Caco-2 (cell line): ENCODE measurements around the gene BCL2. TPM values are rescaled to one million over a fixed set of nuclear protein-coding genes. Genes with fewer than 3 reads are reported as not detected.

Experiments
- BruUV-seq: library from RNA; stranded (reverse); fragments of 400-500 nt; replicated peaks from 2 replicates; lab custom pipeline; 2021; lab: Mats Ljungman, UMichigan
- CTCF ChIA-PET: fragments of 300-600 bp; sonication (Branson Sonifier 250); formaldehyde crosslinking; loops from one replicate; lab custom pipeline; 2022; ENCODE audit warnings: antibody characterized with exemption; lab: Charles Lee
- POLR2A ChIA-PET: fragments of 300-600 bp; sonication (Branson Sonifier 250); formaldehyde crosslinking; loops from one replicate; lab custom pipeline; 2022; ENCODE audit warnings: antibody characterized with exemption; lab: Charles Lee
- DNase-seq, 2 experiments: peaks; one replicate each; pipeline versions ENCODE4 v3.0.0 to v3.0.0-alpha.2; 2020 to 2022
- H3K27me3 ChIP-seq: replicated peaks from 2 replicates; pipeline ENCODE4 v1.6.0; 2011; ENCODE audit warnings: low read length; ENCODE audit not compliant: control insufficient read depth, insufficient read depth
- H3K36me3 ChIP-seq: 2 replicates; pipeline ENCODE4 v1.5.1; 2011; ENCODE audit warnings: low read length; ENCODE audit not compliant: control insufficient read depth, insufficient read depth
- H3K4me1 ChIP-seq: fragments of 250-450 bp; sonication (Bioruptor Pico); 2 replicates; pipeline ENCODE4 v1.5.1; 2020; ENCODE audit warnings: mild to moderate bottlenecking
- H3K4me3 ChIP-seq: 2 replicates; pipeline ENCODE4 v1.5.1; 2011; ENCODE audit warnings: low read depth, mild to moderate bottlenecking, control low read depth, low read length
- H3K9me3 ChIP-seq: fragments of 250-450 bp; sonication (Bioruptor Pico); 2 replicates; pipeline ENCODE4 v1.5.1; 2020; ENCODE audit warnings: mild to moderate bottlenecking, moderate library complexity
- H3K27ac Mint-ChIP-seq: one replicate; pipeline ENCODE4 v1.8.0; 2022; ENCODE audit warnings: mixed read lengths; ENCODE audit not compliant: unreplicated experiment
- H3K27me3 Mint-ChIP-seq: one replicate; pipeline ENCODE4 v1.8.0; 2022; ENCODE audit warnings: mixed read lengths; ENCODE audit not compliant: insufficient read depth, unreplicated experiment
- H3K36me3 Mint-ChIP-seq: one replicate; pipeline ENCODE4 v1.8.0; 2022; ENCODE audit warnings: mild to moderate bottlenecking, mixed read lengths; ENCODE audit not compliant: insufficient read depth, unreplicated experiment
- H3K4me1 Mint-ChIP-seq: one replicate; pipeline ENCODE4 v1.8.0; 2022; ENCODE audit warnings: low read depth, mixed read lengths; ENCODE audit not compliant: unreplicated experiment
- H3K4me3 Mint-ChIP-seq: one replicate; pipeline ENCODE4 v1.8.0; 2022; ENCODE audit warnings: mild to moderate bottlenecking, moderate library complexity, mixed read lengths; ENCODE audit not compliant: unreplicated experiment
- H3K9me3 Mint-ChIP-seq: one replicate; pipeline ENCODE4 v1.8.0; 2022; ENCODE audit warnings: mixed read lengths; ENCODE audit not compliant: unreplicated experiment
- intact Hi-C: fragments of 100-400 bp; cut with micrococcal nuclease; formaldehyde crosslinking; loops from one replicate; pipeline ENCODE4 v1.10.0; 2022; ENCODE audit not compliant: unreplicated experiment
- total RNA-seq: library from RNA; stranded (reverse); gene quantifications from 2 replicates; pipeline ENCODE4 v1.2.3, GENCODE V29; 2022
- TF ChIP-seq, protein P1 (sequence below), 2 experiments: fragments of 200-600 bp in 1 of 2; IDR thresholded peaks; 1 replicate in 1 of 2; 2 replicates in 1 of 2; pipeline versions ENCODE4 v1.5.1 to v1.8.0; 2011 to 2022; ENCODE audit warnings: antibody characterized with exemption in 1 of 2, control low read depth in 1 of 2, inconsistent platforms in 1 of 2, low read depth in 1 of 2, low read length in 1 of 2, mild to moderate bottlenecking in 1 of 2, moderate library complexity in 1 of 2; ENCODE audit not compliant: insufficient read depth in 1 of 2, severe bottlenecking in 1 of 2, unreplicated experiment in 1 of 2

Gene BCL2
- total RNA-seq, 1 experiment from 2014 or later: 6.5 TPM

DNA sequence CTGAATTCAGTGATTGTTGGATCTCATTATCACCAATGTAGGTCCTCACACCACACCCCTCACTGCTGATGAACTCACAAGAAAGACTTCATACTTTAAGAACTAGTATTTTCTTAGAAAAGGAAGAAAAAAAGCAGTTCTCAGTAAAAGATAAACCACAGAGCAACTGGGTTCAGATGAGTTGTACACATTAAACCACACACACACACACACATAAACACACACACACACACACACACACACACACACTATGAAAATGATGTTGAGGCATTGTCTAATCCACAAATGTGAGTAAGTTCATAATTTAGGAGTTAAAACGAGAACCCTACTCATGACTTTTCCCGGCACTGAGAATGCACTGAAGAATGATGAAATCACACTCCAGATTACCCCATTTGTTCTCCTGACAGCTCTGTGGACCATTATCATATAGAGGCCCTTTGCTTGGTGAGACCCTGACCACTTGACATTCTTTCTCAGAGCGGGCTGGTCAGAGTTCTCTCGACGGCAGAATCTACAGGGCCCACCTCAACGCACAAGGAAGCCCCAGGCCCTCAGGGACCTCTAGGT, 106.2 kb downstream of the BCL2 start:
- DNase-seq: no peak
- Mint-ChIP-seq H3K4me1 (peaks cover 6% of the 10 kb centered on the region), H3K36me3 (peaks cover 6% of the 10 kb centered on the region), H3K27ac (no peak overlapping the region), H3K27me3 (no peaks in the 10 kb centered on the region), H3K4me3 (no peak overlapping the region), H3K9me3 (peaks cover 2% of the 10 kb centered on the region)
- Histone ChIP-seq H3K4me3 (no peak overlapping the region), H3K27me3 (no peaks in the 10 kb centered on the region), H3K36me3 (no peaks in the 10 kb centered on the region), H3K9me3 (no peaks in the 10 kb centered on the region), H3K4me1 (no peaks in the 10 kb centered on the region)
- TF ChIP-seq, protein P1, sequence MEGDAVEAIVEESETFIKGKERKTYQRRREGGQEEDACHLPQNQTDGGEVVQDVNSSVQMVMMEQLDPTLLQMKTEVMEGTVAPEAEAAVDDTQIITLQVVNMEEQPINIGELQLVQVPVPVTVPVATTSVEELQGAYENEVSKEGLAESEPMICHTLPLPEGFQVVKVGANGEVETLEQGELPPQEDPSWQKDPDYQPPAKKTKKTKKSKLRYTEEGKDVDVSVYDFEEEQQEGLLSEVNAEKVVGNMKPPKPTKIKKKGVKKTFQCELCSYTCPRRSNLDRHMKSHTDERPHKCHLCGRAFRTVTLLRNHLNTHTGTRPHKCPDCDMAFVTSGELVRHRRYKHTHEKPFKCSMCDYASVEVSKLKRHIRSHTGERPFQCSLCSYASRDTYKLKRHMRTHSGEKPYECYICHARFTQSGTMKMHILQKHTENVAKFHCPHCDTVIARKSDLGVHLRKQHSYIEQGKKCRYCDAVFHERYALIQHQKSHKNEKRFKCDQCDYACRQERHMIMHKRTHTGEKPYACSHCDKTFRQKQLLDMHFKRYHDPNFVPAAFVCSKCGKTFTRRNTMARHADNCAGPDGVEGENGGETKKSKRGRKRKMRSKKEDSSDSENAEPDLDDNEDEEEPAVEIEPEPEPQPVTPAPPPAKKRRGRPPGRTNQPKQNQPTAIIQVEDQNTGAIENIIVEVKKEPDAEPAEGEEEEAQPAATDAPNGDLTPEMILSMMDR (IDR thresholded peaks at IDR 0.05; ENCODE audit: insufficient read depth in 1 of 2, low read depth in 1 of 2, low read length in 1 of 2, severe bottlenecking in 1 of 2, unreplicated experiment in 1 of 2): no peak
- intact Hi-C loops: no loop called here
- CTCF ChIA-PET: no interaction called here
- POLR2A ChIA-PET: no interaction called here
- no TSS peak for BruUV-seq

DNA sequence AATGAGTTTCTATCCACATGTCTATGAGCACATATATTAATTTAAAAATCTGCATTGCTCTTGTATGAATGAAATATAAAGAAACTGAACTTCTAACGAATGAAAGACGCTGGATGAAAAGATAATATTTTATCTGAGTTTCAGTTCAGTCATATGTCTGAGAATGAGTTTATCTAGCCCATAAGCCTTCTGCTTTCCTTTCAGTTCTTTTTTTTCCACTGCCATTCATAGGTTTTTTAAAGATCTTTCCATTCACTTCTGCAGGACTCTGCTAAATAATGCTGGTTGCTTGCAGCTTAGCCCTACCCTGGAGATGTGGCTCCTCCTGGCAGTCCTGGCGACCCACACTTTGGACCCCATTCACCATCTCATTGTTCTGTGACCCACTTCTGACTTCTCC, 109.0 kb downstream of the BCL2 start:
- ChIA-PET CTCF (no interaction called here), POLR2A (no interaction called here)
- H3K9me3 Mint-ChIP-seq: no peaks in the 10 kb centered on the region
- peaks cover 6% of the 10 kb centered on the region for H3K36me3 Mint-ChIP-seq
- H3K4me3 Mint-ChIP-seq: no peak overlapping the region
- intact Hi-C loops: no loop called here
- BruUV-seq: no TSS peak
- Histone ChIP-seq H3K4me3 (no peak overlapping the region), H3K4me1 (no peaks in the 10 kb centered on the region), H3K9me3 (no peaks in the 10 kb centered on the region), H3K27me3 (no peaks in the 10 kb centered on the region), H3K36me3 (no peaks in the 10 kb centered on the region)
- TF ChIP-seq, protein P1 (IDR thresholded peaks at IDR 0.05; ENCODE audit: insufficient read depth in 1 of 2, low read depth in 1 of 2, low read length in 1 of 2, severe bottlenecking in 1 of 2, unreplicated experiment in 1 of 2): no peak
- peaks cover 6% of the 10 kb centered on the region for H3K4me1 Mint-ChIP-seq
- no peak for DNase-seq
- no peaks in the 10 kb centered on the region for H3K27me3 Mint-ChIP-seq
- no peak overlapping the region for H3K27ac Mint-ChIP-seq

DNA sequence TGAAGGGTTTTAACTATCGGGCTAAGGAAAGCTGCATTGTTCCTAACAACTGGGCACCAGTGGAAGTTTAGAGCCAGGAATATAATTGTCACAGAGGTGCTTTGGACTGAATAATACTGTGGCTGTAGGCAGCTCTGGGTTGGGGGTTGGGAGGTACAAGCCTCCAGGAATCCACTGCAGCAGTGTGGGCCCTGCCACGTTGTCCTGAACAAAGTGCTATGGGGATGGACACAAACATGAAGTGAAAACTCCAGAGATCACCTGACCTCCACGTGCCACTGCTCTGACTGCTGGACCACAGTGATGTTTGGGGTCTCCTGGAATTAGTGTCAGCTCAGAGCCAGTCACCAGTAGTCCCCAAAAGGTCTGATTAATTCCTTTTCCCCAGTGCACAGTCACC, 110.9 kb downstream of the BCL2 start:
- no peaks in the 10 kb centered on the region for H3K4me1 ChIP-seq
- Mint-ChIP-seq H3K4me3 (no peak overlapping the region), H3K36me3 (peaks cover under 1% of the 10 kb centered on the region), H3K27me3 (no peaks in the 10 kb centered on the region), H3K27ac (no peak overlapping the region), H3K4me1 (peaks cover 1% of the 10 kb centered on the region), H3K9me3 (no peaks in the 10 kb centered on the region)
- H3K36me3 ChIP-seq: no peaks in the 10 kb centered on the region
- ChIA-PET POLR2A (no interaction called here), CTCF (no interaction called here)
- no peaks in the 10 kb centered on the region for H3K27me3 ChIP-seq
- no peaks in the 10 kb centered on the region for H3K9me3 ChIP-seq
- BruUV-seq: no TSS peak
- intact Hi-C loops: no loop called here
- no peak overlapping the region for H3K4me3 ChIP-seq
- no peak for DNase-seq
- TF ChIP-seq, protein P1 (IDR thresholded peaks at IDR 0.05; ENCODE audit: insufficient read depth in 1 of 2, low read depth in 1 of 2, low read length in 1 of 2, severe bottlenecking in 1 of 2, unreplicated experiment in 1 of 2): no peak
